Subcutaneous adipose tissue (tissue), 4 donors: Measurements from ENCODE around the gene PDCD5. TPM values are rescaled to one million over a fixed set of nuclear protein-coding genes. Genes with fewer than 3 reads are reported as not detected.

Source experiments
- CTCF ChIP-seq: fragments of 450-650 bp; IDR thresholded peaks from one replicate; pipeline ENCODE4 v1.5.1; 2016; ENCODE audit warnings: low read depth, mild to moderate bottlenecking, control low read depth, antibody characterized with exemption, moderate library complexity
- total RNA-seq, 4 donors: library from RNA; depleted of rRNA; stranded (reverse); fragments of >200 nt; gene quantifications; one replicate each; pipeline ENCODE4 v1.1.0, GENCODE V29; 2016

The PDCD5 gene
- total RNA-seq, 4 donors from 2014 or later: 84.7 to 132 (median 89.3) TPM

- TF ChIP-seq CTCF: no peak
Measured at GRCh38 chr19:32607479-32607878, 26.5 kb downstream of the PDCD5 start.

- TF ChIP-seq CTCF: no peak
Measured at GRCh38 chr19:32611161-32611560, 30.2 kb downstream of the PDCD5 start.

DNA sequence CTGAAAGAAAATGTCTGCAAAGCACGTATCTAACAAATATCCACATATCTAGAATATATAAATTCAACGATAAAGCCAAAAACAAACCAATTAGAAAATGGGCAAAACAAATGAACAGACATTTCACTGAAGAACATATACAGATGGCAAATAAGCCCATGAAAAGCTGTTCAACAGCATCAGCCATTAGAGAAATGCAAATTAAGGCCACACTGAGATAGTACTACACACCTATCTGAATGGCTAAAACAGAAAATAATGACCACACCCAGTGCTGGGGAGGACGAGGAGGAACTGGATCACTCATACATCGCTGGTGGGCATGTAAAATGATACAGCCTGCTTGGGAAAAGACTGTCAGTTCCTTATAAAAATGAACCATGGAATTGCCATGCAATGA, 32.0 kb downstream of the PDCD5 start:
- no peak for TF ChIP-seq CTCF

DNA sequence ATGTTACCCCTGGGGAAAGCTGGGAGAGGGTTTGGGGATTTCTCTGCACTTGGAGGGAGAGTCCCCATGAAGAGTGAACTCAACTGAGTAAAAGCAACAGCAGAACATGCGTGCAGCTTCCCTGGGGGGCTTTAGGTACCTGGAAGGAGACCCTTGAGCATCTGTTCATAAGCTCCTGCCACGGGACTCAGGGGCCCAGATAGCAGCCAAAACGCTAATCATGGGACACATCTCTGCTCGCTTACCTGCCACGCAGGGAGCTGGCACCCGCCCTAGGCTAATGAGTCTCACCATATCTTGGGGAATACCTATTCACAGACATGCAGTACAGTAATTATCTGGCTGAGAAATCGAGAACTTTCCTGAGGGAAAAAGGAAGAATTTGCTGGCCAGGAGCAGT, 33.9 kb downstream of the PDCD5 start:
- TF ChIP-seq CTCF: no peak

- no peak for TF ChIP-seq CTCF
Measured at GRCh38 chr19:32615569-32615968, 34.6 kb downstream of the PDCD5 start.

- no peak for TF ChIP-seq CTCF
Measured at GRCh38 chr19:32619051-32619685, 38.2 kb downstream of the PDCD5 start.

GRCh38 chr19:32622002-32622401, 41.0 kb downstream of the PDCD5 start:
- TF ChIP-seq CTCF: no peak
